ENCODE data around the gene MTSS2. TPM values are rescaled to one million over a fixed set of nuclear protein-coding genes. Genes with fewer than 3 reads are reported as not detected.

Gene MTSS2
- total and polyA plus RNA-seq, 2 of the 8 experiments (the other 6 are each of a cell fraction or from before 2014, with no cell fraction given), result 23.3 to 36.7 TPM

DNA sequence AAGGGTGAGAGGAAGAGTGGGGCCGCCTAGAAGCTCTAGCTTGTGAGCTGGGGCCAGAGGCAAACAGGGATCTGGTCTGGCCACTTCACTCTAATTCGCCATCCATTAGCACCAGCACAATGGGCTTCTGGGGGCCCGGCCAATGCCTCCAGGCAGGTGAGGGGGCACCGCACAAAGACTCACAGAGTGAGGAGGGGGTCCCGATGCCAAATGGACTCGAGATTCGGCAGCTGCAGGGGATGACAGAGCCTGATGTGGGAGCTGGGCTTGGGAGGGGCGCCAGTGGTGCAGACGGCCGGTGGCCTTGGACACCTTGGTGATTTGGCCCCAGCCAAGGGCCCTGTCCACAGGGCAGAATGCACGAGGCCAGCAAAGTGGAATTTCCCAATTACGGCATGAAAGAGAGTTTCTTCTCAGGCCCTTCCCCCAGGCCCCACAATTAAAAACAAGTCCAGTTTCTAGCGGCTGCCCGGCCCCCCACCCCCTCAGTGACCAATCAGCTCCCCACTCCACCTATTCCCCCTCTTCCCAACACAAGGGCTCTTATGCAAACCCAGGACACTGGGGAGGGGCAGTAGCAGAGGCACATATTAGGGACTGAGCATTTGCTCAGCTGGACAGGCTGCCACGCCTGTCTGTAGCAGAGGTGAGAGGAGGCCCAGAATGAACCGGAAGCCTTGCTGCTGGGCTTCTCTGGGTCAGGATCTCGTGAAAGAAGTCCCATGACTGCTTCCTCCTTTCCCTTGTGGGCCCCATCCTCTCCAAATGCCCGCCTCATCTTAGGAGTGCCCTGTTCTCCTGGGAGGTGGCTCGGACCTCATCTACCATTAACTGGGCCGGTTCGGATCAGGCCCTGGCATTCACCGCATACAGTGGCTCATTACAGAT is 39.4 kb upstream of the MTSS2 start:
- POLR2A ChIA-PET (ENCODE audit: partially characterized antibody), result interaction anchor here (1.1 to 1.3 kb wide), 3 partner anchors 11 to 46 kb away, joined by 3 to 5 read pairs (median 4); no protein-coding TSS in a partner anchor
- FAIRE-seq, result no peak
- Histone ChIP-seq H2BK5ac (ENCODE audit: low read depth, low read length) (no peak overlapping the region), H2BK15ac (ENCODE audit: low read length) (no peak overlapping the region), H3K4ac (replicated peaks; ENCODE audit: insufficient read length, low read depth, low read length) (no peak overlapping the region), H3K23me2 (ENCODE audit: low read depth, low read length) (peaks cover 2% of the 10 kb centered on the region; the same call in 1 of the 2 replicates), H3K79me2 (ENCODE audit: control insufficient read depth in 1 of 2, insufficient read depth in 2 of 2, low read length in 2 of 2) (no peaks in the 10 kb centered on the region), H4K8ac (ENCODE audit: extremely low read depth, insufficient read depth, low read length) (peak overlapping the region; percentile 57; the same call in 1 of the 2 replicates), H2BK20ac (ENCODE audit: low read length) (no peak overlapping the region), H3K9me3 (ENCODE audit: insufficient read depth in 2 of 2, low read depth in 1 of 2, low read length in 1 of 2) (peaks cover 0 to 2% of the 10 kb centered on the region in 2 experiments; a peak in 1 of 4 replicates), H2AFZ (ENCODE audit: low read length) (no peak overlapping the region), H3K14ac (ENCODE audit: insufficient read length) (no peak overlapping the region), H2BK12ac (ENCODE audit: low read depth, low read length) (no peak overlapping the region), H3K9ac (replicated peaks in 1 of 4; ENCODE audit: extremely low read depth in 1 of 4, low read depth in 3 of 4, low read length in 3 of 4) (no peak overlapping the region), H3K27me3 (replicated peaks in 1 of 4; ENCODE audit: control insufficient read depth in 3 of 4, extremely low read depth in 1 of 4, insufficient read depth in 3 of 4, low read length in 3 of 4) (no peaks in the 10 kb centered on the region), H3K56ac (replicated peaks; ENCODE audit: insufficient read length, low read depth, low read length) (no peak overlapping the region), H3K4me3 (ENCODE audit: extremely low read depth in 1 of 4, insufficient read depth in 2 of 4, low read depth in 3 of 4, low read length in 4 of 4) (no peak overlapping the region), H3K27ac (ENCODE audit: low read depth, low read length) (no peak overlapping the region; the same call in 1 of the 2 replicates), H3K36me3 (ENCODE audit: control insufficient read depth in 2 of 4, insufficient read depth in 4 of 4, low read length in 3 of 4) (0 out of 8 replicates have a peak, but pooled peaks cover 0 to 2% (median under 1%) of the 10 kb centered on the region in 4 experiments), H2AK5ac (ENCODE audit: low read depth, low read length) (no peak overlapping the region), H2BK120ac (replicated peaks; ENCODE audit: low read depth, low read length) (no peak overlapping the region), H3K18ac (ENCODE audit: extremely low read depth, low read length) (no peak overlapping the region), H3K23ac (ENCODE audit: insufficient read length) (no peak overlapping the region), H4K5ac (ENCODE audit: insufficient read length, low read depth, low read length) (no peak overlapping the region), H4K20me1 (replicated peaks in 1 of 2; ENCODE audit: control insufficient read depth in 1 of 2, insufficient read depth in 2 of 2, low read length in 2 of 2) (no peaks in the 10 kb centered on the region), H3K4me2 (ENCODE audit: insufficient read depth in 1 of 2, low read depth in 2 of 2, low read length in 2 of 2) (no peak overlapping the region), H3K79me1 (ENCODE audit: low read depth, low read length) (no peaks in the 10 kb centered on the region; the same call in 1 of the 2 replicates), H4K91ac (replicated peaks; ENCODE audit: insufficient read length, low read length) (no peak overlapping the region), H3K4me1 (replicated peaks in 1 of 4; ENCODE audit: control insufficient read depth in 3 of 4, insufficient read depth in 4 of 4, low read length in 3 of 4) (peaks cover 0 to 6% (median 2%) of the 10 kb centered on the region in 4 experiments; a peak in 1 of 7 replicates)
- TF ChIP-seq BACH1 (IDR thresholded peaks at IDR 0.05; ENCODE audit: low read length), result no peak
- TF ChIP-seq SIX5 (IDR thresholded peaks at IDR 0.05; ENCODE audit: low read depth, low read length), result no peak
- 94% methylated on average over 20 of the region's 22 CpGs; no CpG with 5 or more reads in 1 of the 2 experiments for WGBS, 2 experiments (ENCODE audit: extremely low coverage in 1 of 2, insufficient coverage in 1 of 2, insufficient read length in 1 of 2, insufficient replicate concordance in 2 of 2, low coverage in 1 of 2, low lambda C conversion rate in 2 of 2, missing lambda C conversion rate in 1 of 2)
- DNase-seq (ENCODE audit: low read depth in 1 of 2, low spot score in 2 of 2), result no peak
- CTCF ChIA-PET (ENCODE audit: partially characterized antibody), result interaction anchor here (0.8 to 1.8 kb wide), 8 partner anchors 9 to 46 kb away, joined by 3 to 6 read pairs (median 3); no protein-coding TSS in a partner anchor

Data from H1 (cell line).